SKM-1 treated with dmso at 0.1 percent for 144 hours (cell line): ENCODE results near the gene XPR1.
"Not testable (repeated sequence)": the region's sequence is repeated elsewhere in the genome, so short reads cannot be mapped to it uniquely, and the experiment has no call there.

ENCODE experiments used
- DNase-seq: peaks from one replicate; lab custom pipeline; 2025; ENCODE audit not compliant: unreplicated experiment; lab: John Stamatoyannopoulos, UW

XPR1 gene

DNA sequence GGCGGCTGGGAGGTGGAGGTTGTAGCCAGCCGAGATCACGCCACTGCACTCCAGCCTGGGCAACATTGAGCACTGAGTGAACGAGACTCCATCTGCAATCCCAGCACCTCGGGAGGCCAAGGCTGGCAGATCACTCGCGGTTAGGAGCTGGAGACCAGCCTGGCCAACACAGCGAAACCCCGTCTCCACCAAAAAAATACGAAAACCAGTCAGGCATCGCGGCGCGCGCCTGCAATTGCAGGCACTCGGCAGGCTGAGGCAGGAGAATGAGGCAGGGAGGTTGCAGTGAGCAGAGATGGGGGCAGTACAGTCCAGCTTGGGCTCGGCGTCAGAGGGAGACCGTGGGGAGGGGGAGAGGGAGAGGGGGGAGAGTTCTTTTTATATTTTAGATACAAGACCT, 79.4 kb downstream of the XPR1 start:
- DNase-seq, result not testable (repeated sequence)

DNA sequence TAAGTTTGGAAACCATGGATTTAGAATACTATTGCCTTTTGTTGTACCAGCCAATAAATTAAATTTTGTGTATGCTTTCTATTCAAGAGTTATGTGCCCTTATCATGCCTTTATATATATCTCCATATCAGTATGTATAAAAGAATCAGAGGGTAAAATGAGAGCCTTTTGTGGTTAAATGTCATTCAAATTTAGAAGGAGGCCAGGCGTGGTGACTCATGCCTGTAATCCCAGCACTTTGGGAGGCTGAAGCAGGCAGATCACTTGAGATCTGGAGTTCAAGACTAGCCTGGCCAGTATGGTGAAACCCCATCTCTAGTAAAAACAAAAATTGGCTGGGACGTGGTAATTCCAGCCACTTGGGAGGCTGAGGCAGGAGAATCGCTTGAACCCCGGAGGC, 88.9 kb downstream of the XPR1 start:
- no peak for DNase-seq

- DNase-seq, result no peak
Observed at GRCh38 chr1:180722586-180722985, 90.8 kb downstream of the XPR1 start.

DNA sequence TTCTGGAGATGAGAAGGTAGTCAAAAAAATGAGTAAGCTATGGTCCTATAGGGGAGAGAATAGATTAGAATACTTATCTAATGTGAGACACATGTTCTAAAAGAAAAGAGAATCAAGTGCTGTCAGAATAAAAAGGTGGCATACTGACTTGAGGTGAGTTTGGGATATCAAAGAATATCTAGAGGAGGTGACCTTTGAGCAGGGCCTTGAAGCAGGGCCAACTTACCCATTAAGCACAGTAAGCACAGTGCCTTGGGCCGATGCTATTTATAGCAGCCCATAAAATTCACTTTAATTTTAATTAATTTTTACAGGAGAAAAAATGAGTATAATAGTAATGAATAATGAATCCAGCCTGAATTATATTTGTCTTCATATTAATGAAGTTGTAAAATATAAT, 92.2 kb downstream of the XPR1 start:
- no peak for DNase-seq

DNA sequence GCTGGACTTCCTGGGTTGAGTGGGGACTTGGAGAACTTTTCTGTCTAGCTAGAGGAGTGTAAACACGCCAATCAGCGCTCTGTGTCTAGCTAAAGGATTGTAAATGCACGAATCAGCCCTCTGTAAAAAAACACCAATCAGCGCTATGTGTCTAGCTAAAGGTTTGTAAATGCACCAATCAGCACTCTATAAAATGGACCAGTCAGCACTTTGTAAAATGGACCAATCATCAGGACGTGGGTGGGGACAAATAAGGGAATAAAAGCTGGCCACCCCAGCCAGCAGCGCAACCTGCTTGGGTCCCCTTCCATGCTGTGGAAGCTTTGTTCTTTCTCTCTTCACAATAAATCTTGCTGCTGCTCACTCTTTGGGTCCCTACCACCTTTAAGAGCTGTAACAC, 94.2 kb downstream of the XPR1 start:
- DNase-seq, result not testable (repeated sequence)

- not testable (repeated sequence) for DNase-seq
Observed at GRCh38 chr1:180727751-180728150, 95.9 kb downstream of the XPR1 start.

DNA sequence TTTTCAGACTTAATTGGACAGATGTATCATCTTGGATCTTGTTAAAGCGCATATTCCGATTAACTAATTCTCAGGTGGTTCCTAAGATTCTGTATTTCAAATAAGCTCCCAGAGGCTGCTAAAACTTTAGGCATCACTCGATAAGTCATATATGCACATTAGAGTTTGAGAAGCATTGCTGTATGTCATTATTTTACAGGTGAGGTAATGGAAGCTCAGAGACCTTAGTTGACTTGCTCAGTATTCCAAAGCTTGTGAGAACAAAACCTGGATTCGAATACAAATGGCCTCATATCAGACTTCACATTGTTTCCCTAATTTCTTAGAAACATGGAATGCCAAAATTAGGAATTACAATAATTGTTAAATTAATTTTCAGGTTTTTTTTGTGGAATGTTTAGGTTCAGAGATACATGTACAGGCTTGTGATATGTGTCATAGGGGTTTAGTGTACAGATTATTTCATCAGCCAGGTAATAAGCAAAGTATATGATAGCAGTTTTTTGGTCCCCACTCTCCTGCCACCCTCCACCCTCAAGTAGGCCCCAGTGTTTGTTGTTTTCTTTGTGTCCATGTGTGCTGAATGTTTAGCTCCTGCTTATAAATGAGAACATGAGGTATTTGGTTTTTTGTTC, 96.8 kb downstream of the XPR1 start:
- no peak for DNase-seq

- DNase-seq, result no peak
Observed at GRCh38 chr1:180731131-180731530, 99.3 kb downstream of the XPR1 start.

DNA sequence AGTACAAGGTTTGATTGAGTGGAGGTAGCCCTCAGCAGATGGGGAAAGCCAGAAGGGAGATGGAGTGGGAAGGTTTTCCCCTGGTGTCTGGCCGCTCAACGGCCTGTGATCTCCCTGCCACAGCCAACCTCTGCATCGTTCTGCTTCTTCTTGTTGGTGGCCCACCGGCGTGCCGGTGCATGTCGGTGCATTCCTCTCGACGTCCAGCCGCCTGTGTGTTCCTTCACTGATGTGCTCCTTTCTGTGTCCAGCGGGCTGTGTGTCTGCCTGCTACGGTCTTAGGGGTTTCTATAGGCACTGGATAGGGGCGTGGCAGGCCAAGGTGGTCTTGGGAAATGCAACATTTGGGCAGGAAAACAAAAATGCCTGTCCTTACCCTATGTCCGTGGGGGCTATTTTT, 101.0 kb downstream of the XPR1 start:
- DNase-seq, result no peak

- DNase-seq, result no peak
Observed at GRCh38 chr1:180734366-180734765, 102.5 kb downstream of the XPR1 start.

DNA sequence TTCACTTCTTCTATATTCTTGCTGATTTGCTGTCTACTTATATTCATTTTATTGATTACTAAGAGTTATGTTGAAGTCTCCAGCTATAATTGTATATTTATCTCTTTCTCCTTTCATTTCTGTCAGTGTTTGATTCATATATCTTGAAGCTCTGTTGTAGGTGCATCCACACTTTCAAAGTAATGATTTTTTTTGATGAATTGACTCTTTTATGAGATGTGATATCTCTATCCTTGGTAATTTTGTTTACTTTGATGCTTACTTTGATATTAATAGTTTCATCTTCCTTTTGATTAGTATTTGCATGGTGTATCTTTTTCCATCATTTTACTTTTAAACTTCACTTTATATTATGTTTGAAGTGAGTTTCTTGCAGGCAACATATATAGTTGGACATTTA, 110.8 kb downstream of the XPR1 start:
- DNase-seq, result no peak

- DNase-seq, result no peak
Observed at GRCh38 chr1:180743868-180744267, 112.0 kb downstream of the XPR1 start.

DNA sequence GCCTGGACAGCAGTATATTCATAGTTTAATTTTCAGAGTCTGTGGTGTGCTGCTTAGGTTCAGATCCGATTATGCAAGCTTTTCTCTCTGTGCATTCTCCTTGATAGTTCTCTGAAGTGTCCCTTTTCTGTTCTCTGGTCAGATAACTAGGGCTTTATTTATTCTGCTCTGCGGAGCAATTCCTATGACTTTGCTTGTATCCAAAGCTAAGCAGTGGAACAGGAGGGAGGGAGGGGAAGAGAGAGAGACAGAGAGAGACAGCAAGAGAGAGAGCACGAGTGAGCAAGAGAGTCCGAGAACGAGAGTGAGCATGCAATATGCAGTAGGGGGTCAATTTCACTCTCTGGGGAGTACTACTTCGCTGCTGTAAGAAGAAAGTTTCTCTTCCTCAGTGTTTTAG, 113.3 kb downstream of the XPR1 start:
- DNase-seq, result no peak

DNA sequence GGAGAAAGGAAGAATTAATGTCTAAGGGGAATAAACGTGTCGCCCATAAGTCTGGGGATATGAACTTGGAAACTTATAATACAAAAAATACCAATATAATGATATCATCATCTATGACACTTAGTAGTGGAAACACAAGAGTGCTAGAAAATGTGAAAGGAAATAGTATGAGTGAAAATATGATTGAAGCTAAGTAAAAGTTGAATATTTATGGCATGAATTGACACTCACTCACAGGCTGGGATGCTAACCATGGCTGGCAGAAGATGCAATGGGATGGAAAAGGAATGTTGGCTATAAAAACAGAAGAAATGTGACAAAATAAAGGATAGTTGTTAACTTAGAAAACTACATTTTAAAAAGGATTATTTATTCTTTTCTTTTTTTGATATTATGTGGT, 120.1 kb downstream of the XPR1 start:
- DNase-seq, result no peak

- DNase-seq, result no peak
Observed at GRCh38 chr1:180754453-180754852, 122.6 kb downstream of the XPR1 start.

- DNase-seq, result no peak
Observed at GRCh38 chr1:180757657-180758056, 125.8 kb downstream of the XPR1 start.

GRCh38 chr1:180762796-180763195, 131.0 kb downstream of the XPR1 start:
- no peak for DNase-seq

DNA sequence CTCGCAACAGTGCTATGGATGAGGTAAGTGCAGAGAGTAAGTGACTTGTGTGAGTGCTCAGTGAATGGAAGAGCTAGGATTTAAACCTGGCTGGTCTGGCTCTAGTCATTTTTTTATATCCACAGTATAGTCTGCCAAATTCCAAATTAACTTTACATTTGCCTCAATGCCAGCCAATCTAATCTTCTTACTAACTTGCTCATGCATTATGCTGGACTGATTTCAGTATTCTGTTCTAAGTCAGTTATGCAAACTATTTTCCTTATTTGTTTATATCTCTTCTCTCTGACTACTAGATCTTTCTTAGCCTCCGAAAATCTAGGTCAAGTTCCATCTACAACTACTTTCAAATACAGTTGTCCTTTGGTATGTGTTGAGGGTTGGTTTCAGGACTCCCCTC, 133.3 kb downstream of the XPR1 start:
- DNase-seq, result no peak

DNA sequence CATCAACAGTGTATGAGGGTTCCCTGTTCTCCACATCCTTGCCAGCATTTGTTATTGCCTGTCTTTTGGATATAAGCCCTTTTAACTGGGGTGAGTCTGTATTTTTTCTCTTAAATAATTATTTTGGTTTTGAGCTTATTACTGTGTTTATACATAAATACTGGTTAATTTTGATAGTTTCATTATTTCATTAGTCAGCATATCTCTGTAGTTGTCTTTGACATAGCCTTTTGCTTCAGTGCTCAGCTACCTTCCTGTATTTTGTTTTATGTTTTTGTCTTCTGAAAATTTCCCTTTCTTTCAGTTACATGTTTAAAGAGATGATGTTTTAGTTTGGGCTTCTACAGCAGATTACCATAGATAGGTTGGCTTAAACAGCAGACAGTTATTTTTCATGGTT, 138.1 kb downstream of the XPR1 start:
- DNase-seq, result no peak

DNA sequence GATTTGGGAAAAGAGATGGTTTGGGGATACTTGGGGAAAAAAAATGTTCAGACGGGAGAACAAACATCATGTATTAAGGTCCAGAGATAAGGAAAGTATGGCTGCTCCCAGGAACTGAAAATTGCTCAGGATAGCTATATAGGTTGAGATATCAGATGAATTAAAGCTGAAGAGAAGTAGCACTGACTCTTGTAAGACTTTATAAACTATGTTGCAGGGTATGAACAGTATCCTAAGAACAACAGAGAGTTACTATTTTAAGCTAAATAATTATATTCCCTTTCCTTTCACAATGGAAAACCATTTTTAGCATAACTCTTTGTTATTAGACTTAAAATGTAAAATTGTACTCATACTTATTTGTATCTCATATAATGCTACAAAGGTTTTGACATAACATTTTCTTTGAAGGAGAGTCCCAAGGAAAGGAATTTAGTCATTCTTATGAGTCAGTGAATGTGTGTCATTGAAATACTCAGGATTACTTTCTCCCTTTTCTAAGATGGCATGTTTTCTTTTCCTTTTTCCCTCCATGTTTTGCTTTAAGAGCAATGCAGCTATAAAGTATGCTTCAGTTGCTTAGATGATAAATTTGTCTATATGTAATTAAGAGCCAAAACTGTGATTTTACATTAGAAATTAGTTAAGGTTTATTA, 141.5 kb downstream of the XPR1 start:
- no peak for DNase-seq

DNA sequence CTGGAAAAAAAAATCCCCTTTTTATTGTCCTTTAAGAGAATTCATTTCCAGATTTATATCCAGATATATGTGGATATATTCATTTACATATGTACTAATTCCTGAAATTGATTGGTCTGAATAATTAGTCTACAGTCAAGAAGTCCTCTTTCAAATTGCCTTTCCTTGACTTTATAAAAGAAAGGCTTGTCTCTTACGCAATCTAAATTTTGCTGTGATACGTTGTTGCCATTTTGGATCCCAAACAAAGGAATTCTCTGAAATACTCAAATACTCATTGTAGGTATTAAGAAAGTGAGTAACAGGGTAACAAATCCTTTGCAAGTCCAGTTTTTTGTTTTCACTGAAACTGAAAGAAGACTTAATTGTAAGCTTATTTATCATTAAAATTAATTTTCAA, 144.0 kb downstream of the XPR1 start:
- no peak for DNase-seq

DNA sequence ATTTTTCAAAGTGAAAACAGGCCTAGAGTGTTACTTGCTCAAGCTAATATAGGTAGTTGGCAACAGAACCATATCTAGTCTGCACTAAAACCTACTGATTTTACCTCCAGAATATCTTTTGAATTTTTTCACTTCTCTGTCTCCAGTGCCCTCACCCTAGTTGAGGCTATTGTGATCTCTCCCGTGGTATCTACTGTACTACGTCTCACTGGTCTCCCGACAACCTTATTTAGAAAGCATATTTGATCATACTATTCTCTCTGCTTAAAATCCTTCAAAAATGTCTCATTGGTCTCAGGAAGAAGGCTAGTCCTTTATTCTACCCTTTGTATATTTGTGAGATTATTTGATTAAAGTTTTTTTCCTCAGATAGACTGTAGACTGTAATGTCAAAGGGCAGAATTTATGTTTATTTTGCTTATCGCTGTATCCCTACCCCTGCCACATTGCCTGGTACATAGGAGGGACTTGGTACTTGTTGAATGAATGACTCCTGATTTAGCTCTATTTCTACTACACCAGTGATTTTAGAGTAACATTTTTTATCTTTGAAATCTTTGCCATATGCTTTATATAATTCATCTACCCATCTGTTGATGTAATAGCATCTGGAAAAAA, 145.4 kb downstream of the XPR1 start:
- no peak for DNase-seq
